GM06990 (cell line): Measurements from ENCODE around the gene NR4A2.

Source experiments
- DNase-seq: peaks from one replicate; pipeline ENCODE4 v3.0.0-alpha.2; 2011; ENCODE audit not compliant: insufficient read length; ENCODE audit errors: extremely low read depth
- H3K27me3 ChIP-seq: replicated peaks from 2 replicates; pipeline ENCODE4 v1.6.0; 2011; ENCODE audit warnings: low read length; ENCODE audit not compliant: control insufficient read depth, insufficient read depth
- H3K36me3 ChIP-seq: 2 replicates; pipeline ENCODE4 v1.5.1; 2011; ENCODE audit warnings: low read length; ENCODE audit not compliant: control insufficient read depth, insufficient read depth
- H3K4me3 ChIP-seq: replicated peaks from 2 replicates; pipeline ENCODE4 v1.5.1; 2011; ENCODE audit warnings: low read depth, mild to moderate bottlenecking, control low read depth, low read length
- TF ChIP-seq, protein P1 (sequence below): IDR thresholded peaks from 2 replicates; pipeline ENCODE4 v1.5.1; 2011; ENCODE audit warnings: low read length, control low read depth, mild to moderate bottlenecking, inconsistent platforms; ENCODE audit not compliant: insufficient read depth, poor library complexity, severe bottlenecking

The NR4A2 gene

DNA sequence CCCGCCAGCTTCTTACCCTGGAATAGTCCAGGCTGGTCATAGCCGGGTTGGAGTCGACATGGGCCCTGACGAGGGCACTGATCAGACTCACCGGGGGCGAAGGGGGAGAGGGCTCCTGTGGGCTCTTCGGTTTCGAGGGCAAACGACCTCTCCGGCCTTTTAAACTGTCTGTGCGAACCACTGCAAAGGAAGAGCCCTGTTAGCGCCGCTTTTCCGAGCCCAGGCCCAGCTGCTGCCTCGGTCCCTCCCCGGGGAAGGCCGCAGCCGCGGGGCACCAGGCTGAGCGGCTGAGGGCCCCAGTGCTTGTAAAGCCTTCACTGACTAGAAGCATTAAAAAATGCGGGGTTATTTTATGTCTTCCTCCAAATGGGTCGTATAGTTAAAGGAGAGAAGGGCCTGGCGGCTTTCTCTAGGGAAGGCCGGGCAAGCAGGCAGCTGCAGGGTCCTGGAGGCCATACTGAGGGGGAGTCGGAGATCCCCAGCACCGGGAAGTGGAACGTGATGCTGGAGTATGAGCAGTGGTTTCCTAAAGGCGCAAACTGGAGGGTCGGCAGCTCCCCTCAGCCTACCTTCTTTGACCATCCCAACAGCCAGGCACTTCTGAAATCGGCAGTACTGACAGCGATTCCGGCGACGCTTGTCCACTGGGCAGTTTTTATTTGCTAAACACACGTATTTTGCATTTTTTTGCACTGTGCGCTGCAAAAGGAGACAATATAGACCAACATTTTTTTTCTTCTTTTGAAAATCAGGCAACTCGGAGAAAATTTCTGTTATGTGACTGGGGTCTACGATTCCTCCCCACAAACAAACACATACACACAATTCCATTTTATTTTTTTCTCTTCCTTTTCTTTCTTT, 4.5 kb downstream of the NR4A2 start:
- no peaks in the 10 kb centered on the region; the same call in 1 of the 2 replicates for H3K27me3 ChIP-seq
- no peak overlapping the region for H3K4me3 ChIP-seq
- no peaks in the 10 kb centered on the region for H3K36me3 ChIP-seq
- DNase-seq = no peak
- TF ChIP-seq, protein P1, sequence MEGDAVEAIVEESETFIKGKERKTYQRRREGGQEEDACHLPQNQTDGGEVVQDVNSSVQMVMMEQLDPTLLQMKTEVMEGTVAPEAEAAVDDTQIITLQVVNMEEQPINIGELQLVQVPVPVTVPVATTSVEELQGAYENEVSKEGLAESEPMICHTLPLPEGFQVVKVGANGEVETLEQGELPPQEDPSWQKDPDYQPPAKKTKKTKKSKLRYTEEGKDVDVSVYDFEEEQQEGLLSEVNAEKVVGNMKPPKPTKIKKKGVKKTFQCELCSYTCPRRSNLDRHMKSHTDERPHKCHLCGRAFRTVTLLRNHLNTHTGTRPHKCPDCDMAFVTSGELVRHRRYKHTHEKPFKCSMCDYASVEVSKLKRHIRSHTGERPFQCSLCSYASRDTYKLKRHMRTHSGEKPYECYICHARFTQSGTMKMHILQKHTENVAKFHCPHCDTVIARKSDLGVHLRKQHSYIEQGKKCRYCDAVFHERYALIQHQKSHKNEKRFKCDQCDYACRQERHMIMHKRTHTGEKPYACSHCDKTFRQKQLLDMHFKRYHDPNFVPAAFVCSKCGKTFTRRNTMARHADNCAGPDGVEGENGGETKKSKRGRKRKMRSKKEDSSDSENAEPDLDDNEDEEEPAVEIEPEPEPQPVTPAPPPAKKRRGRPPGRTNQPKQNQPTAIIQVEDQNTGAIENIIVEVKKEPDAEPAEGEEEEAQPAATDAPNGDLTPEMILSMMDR = no peak

DNA sequence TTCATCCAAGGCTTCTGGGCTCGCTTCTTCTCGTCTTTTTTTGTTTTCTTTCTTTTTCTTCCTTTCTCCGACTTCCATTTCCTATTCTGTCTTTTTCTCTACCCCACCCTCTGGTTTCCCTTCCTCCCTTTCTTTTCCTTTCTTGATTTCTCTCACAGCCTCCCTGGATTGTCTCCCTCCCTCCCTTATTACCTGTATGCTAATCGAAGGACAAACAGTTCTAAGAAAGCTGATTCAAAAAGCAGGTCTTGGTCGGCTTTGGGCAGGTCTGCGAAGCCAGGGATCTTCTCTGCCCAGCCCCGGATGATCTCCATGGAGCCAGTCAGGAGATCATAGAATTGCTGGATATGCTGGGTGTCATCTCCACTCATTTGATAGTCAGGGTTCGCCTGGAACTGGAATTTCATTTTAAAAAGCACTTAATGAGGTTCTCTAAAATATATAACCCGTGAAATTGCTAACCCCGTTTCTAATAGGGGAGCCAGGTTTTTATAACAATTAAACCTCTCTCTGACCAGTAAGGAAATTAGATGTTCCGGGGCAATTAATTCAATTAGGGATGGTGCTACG, 5.9 kb downstream of the NR4A2 start:
- H3K27me3 ChIP-seq = no peaks in the 10 kb centered on the region; the same call in 1 of the 2 replicates
- H3K36me3 ChIP-seq = no peaks in the 10 kb centered on the region
- TF ChIP-seq, protein P1 = no peak
- no peak overlapping the region for H3K4me3 ChIP-seq
- no peak for DNase-seq

DNA sequence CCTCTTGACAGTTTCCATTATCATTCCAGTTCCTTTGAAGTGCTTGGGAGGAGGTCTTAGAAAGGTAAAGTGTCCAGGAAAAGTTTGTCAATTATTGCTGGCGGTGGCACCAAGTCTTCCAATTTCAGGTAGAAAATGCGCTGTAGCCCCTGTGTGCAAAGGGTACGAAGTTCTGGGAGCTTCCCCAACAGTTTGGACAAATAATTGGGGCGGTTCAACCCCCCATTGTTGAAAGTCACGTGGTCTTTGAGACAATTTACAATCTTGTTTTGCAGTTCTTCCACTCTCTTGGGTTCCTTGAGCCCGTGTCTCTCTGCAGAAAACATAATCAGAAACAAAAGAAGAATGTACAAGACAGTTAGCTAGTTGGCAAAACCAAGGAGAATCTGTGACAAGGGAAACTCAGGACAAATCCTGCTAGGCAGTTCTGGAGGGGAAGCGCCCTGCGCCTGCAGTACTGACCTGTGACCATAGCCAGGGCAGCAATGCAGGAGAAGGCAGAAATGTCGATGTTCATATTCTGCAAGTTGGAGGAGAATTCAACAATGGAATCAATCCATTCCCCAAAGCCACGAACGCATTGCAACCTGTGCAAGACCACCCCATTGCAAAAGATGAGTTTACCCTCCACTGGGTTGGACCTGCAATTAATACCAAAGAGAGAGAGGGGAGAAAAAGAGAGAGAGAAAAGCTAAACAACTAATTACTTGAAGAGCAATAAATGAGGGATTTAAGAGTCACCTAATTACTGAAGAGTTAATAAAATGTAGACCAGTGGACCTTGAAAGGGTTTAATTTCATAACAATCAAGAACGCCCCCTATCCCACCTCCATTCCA, 6.6 kb downstream of the NR4A2 start:
- TF ChIP-seq, protein P1 = no peak
- no peaks in the 10 kb centered on the region; the same call in 1 of the 2 replicates for H3K27me3 ChIP-seq

DNA sequence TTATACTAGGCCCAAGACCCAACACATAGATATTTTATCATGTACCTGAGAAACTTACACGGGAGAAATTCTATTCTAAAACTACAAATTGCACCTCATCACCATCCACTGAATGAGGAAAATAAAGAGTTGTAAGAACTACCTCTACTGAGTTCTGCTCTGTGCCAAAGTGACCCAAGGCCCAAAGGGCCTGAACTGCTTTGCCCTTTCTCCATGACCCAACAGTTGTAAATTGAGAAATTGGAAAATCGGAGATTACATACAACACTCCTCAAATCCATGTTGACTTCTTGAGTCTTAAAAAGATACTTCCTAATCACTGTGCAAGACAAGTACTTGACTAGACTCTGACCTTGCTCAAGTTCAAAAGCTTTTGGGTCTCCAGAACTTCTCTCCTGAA, 8.8 kb downstream of the NR4A2 start:
- DNase-seq = no peak
- Histone ChIP-seq H3K4me3 (no peak overlapping the region), H3K36me3 (no peaks in the 10 kb centered on the region), H3K27me3 (peaks cover 2% of the 10 kb centered on the region; the same call in 1 of the 2 replicates)
- TF ChIP-seq, protein P1 = no peak

More for the DNA sequence above, 6.6 kb downstream of the NR4A2 start:
- H3K4me3 ChIP-seq = no peak overlapping the region
- DNase-seq = no peak
- no peaks in the 10 kb centered on the region for H3K36me3 ChIP-seq

DNA sequence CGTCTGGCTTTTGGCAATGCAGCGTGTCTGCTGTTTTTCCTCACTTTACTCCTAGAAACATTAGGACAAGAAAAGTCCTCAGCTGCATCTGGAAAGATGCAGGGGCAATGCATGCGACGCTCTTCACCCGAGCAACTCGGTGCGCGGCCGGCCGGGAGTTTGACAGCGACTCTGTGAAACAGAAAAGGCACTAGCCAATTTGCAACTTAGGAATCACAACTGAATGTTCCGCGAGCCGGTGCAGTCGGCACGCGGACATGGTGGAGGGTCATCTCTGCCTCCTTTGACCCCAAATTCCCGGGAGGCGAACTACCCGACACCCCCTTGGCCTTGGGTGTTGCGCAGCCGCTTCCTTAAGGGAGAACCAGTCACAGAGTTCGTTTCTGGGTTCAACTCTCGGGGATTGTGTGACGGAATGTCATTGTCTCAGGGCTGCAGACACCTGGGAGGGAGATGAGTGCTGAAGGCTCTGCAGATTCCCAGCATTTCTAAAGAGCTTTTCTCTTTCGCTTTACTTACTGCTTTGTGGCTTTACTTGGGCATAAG, 9.8 kb downstream of the NR4A2 start:
- peaks cover 2% of the 10 kb centered on the region; the same call in 1 of the 2 replicates for H3K27me3 ChIP-seq
- TF ChIP-seq, protein P1 = no peak
- no peak for DNase-seq
- no peak overlapping the region for H3K4me3 ChIP-seq
- H3K36me3 ChIP-seq = no peaks in the 10 kb centered on the region
